K562 (cell line): ENCODE data around the gene GTPBP6. TPM values are rescaled to one million over a fixed set of nuclear protein-coding genes. Genes with fewer than 3 reads are reported as not detected.
"Not testable (repeated sequence)": the region's sequence is repeated elsewhere in the genome, so short reads cannot be mapped to it uniquely, and the experiment has no call there.

Experiments
- ATAC-seq: fragments of 200-7000 bp; cut with Tn5 transposase; 3 replicates; pipeline ENCODE4 v1.9.1; 2020; ENCODE audit warnings: moderate library complexity
- BruUV-seq: library from RNA; stranded (reverse); fragments of 400-500 nt; replicated peaks from 2 replicates; lab custom pipeline; 2021; lab: Mats Ljungman, UMichigan
- CTCF ChIA-PET: fragments of 300-600 bp; formaldehyde crosslinking; extraction: SDS; loops from one replicate; lab custom pipeline; 2021; ENCODE audit warnings: low intra/inter-chr PET ratio; lab: Yijun Ruan, JAX
- POLR2A ChIA-PET: fragments of 300-600, 350-650 bp; sonication (Branson Sonifier 250); formaldehyde crosslinking; extraction: SDS; loops from one replicate; lab custom pipeline; 2021; ENCODE audit warnings: antibody characterized with exemption, inconsistent platforms; lab: Yijun Ruan, JAX
- DNase-seq, 4 experiments: peaks; one replicate each; pipeline versions ENCODE4 v3.0.0 to v3.0.0-alpha.2; 2011 to 2018; ENCODE audit warnings: low spot score in 3 of 4, mixed read lengths in 3 of 4; ENCODE audit errors: extremely low read depth in 1 of 4
- FAIRE-seq: peaks from 2 replicates; lab custom pipeline; 2011; peaks lifted over from hg19 to GRCh38; lab: Jason Lieb, UNC
- H2AFZ ChIP-seq: 2 replicates; pipeline ENCODE4 v1.6.0; 2011; ENCODE audit warnings: low read depth, low read length, control low read depth, inconsistent platforms
- H3K27ac ChIP-seq: fragments of 200-600 bp; 3 replicates; pipeline ENCODE4 v1.8.0; 2011; ENCODE audit warnings: low read depth, mild to moderate bottlenecking, control low read depth, inconsistent platforms, low read length, moderate library complexity, mixed read lengths; ENCODE audit errors: extremely low read depth
- H3K27me3 ChIP-seq, 2 experiments: fragments of 300-600 bp in 1 of 2; 2 replicates in 1 of 2; 3 replicates in 1 of 2; pipeline versions ENCODE4 v1.6.0 to v1.8.0; 2011; ENCODE audit warnings: inconsistent platforms in 2 of 2, low read length in 2 of 2, mild to moderate bottlenecking in 1 of 2, mixed read lengths in 1 of 2, moderate library complexity in 1 of 2; ENCODE audit not compliant: control insufficient read depth in 2 of 2, insufficient read depth in 2 of 2
- H3K36me3 ChIP-seq: fragments of 300-600 bp; 3 replicates; pipeline ENCODE4 v1.8.0; 2011; ENCODE audit warnings: mild to moderate bottlenecking, low read length, inconsistent platforms; ENCODE audit not compliant: control insufficient read depth, insufficient read depth
- H3K4me1 ChIP-seq, 2 experiments: fragments of 200-600 bp in 1 of 2; replicated peaks in 1 of 2; 2 replicates in 1 of 2; 3 replicates in 1 of 2; pipeline versions ENCODE4 v1.5.1 to v1.8.0; 2011; ENCODE audit warnings: inconsistent platforms in 2 of 2, low read length in 2 of 2, mild to moderate bottlenecking in 1 of 2, mixed read lengths in 1 of 2, moderate library complexity in 1 of 2; ENCODE audit not compliant: control insufficient read depth in 2 of 2, insufficient read depth in 2 of 2
- H3K4me2 ChIP-seq: 2 replicates; pipeline ENCODE4 v1.6.1; 2011; ENCODE audit warnings: low read length, control low read depth, inconsistent platforms, mixed read lengths; ENCODE audit not compliant: insufficient read depth
- H3K4me3 ChIP-seq: fragments of 200-600 bp; sonication (generic), shearing (Covaris generic); 2 replicates; pipeline ENCODE4 v1.5.1; 2016; ENCODE audit warnings: control low read depth, inconsistent platforms
- H3K79me2 ChIP-seq: fragments of 200-600 bp; 3 replicates; pipeline ENCODE4 v1.8.0; 2011; ENCODE audit warnings: low read length, inconsistent platforms; ENCODE audit not compliant: control insufficient read depth, insufficient read depth
- H3K9ac ChIP-seq, 2 experiments: 2 replicates each; pipeline versions ENCODE4 v1.6.0 to v1.6.1; 2011; ENCODE audit warnings: low read depth in 2 of 2, low read length in 2 of 2, control low read depth in 1 of 2, inconsistent platforms in 1 of 2, mild to moderate bottlenecking in 1 of 2, mixed read lengths in 1 of 2; ENCODE audit not compliant: insufficient read depth in 1 of 2
- H3K9me1 ChIP-seq: one replicate; pipeline ENCODE4 v1.6.0; 2011; ENCODE audit warnings: inconsistent platforms, mild to moderate bottlenecking, low read length, moderate library complexity; ENCODE audit not compliant: control insufficient read depth, insufficient read depth
- H3K9me3 ChIP-seq: replicated peaks from 2 replicates; pipeline ENCODE4 v1.5.1; 2011; ENCODE audit warnings: low read depth, low read length, inconsistent platforms; ENCODE audit not compliant: control insufficient read depth, insufficient read depth
- H4K20me1 ChIP-seq: replicated peaks from 2 replicates; pipeline ENCODE4 v1.6.1; 2011; ENCODE audit warnings: low read length, inconsistent platforms, mixed read lengths; ENCODE audit not compliant: control insufficient read depth, insufficient read depth
- DACH1 ChIP-seq: fragments of 450-650 bp; IDR thresholded peaks from 2 replicates; pipeline ENCODE4 v1.6.1; 2018; ENCODE audit not compliant: partially characterized antibody
- DPF2 ChIP-seq: fragments of 450-650 bp; IDR thresholded peaks from 2 replicates; pipeline ENCODE4 v1.6.1; 2016
- GTF2B ChIP-seq: IDR thresholded peaks from 2 replicates; pipeline ENCODE4 v1.6.1; 2011; ENCODE audit not compliant: insufficient read length; ENCODE audit errors: extremely low read depth
- GTF2F1 ChIP-seq: IDR thresholded peaks from 2 replicates; pipeline ENCODE4 v1.6.1; 2011; ENCODE audit warnings: low read depth, low read length, improper control_type of control experiment
- MCM2 ChIP-seq: fragments of 450-650 bp; IDR thresholded peaks from 2 replicates; pipeline ENCODE4 v1.6.1; 2017; ENCODE audit warnings: low read depth, mild to moderate bottlenecking
- PKNOX1 ChIP-seq: fragments of 450-650 bp; IDR thresholded peaks from 2 replicates; pipeline ENCODE4 v1.6.1; 2016
- ZBTB8A ChIP-seq: fragments of 450-650 bp; IDR thresholded peaks from 2 replicates; pipeline ENCODE4 v1.6.1; 2018; ENCODE audit warnings: mild to moderate bottlenecking, moderate library complexity; ENCODE audit not compliant: partially characterized antibody
- ZNF609 ChIP-seq: sonication (generic); formaldehyde crosslinking; IDR thresholded peaks from 2 replicates; pipeline ENCODE4 v1.8.1; 2023; ENCODE audit warnings: missing genetic modification reagents, mild to moderate bottlenecking, borderline replicate concordance
- ZNF696 ChIP-seq: fragments of 250-450 bp; sonication (Bioruptor Pico); conservative IDR thresholded peaks from 2 replicates; pipeline ENCODE4 v1.4.0; 2020; ENCODE audit warnings: mild to moderate bottlenecking, moderate library complexity
- WGBS: fragments of 100-300 bp; shearing (Covaris generic); methylation state at CpG from one replicate; pipeline ENCODE4 v1.1.6; 2016; ENCODE audit warnings: low coverage, mixed read lengths; ENCODE audit not compliant: insufficient coverage; ENCODE audit errors: missing lambda C conversion rate; 5-methylcytosine and 5-hydroxymethylcytosine counted together
- in situ Hi-C: fragments of 300-500 bp; cut with MboI; formaldehyde crosslinking; loops from 4 replicates; pipeline ENCODE4 v1.15.0; 2018; ENCODE audit warnings: inconsistent platforms, mixed read lengths
- intact Hi-C: fragments of 100-400 bp; cut with micrococcal nuclease; formaldehyde crosslinking; loops from 2 replicates; pipeline ENCODE4 v1.14.2; 2022
- polyA plus RNA-seq, 8 experiments: library from polyadenylated mRNA; depleted of rRNA in 4 of 8; stranded (reverse) in 5 of 8; unstranded in 3 of 8; fragments of >200 nt; fragmentation: Nextera tagmentation in 2 of 8; fragmentation: Illumina TruSeq in 1 of 8; extraction: Ambion mirVana in 2 of 8; extraction: Trizol in 1 of 8; gene quantifications; 2 replicates each; pipeline versions ENCODE4 v1.2.1 to v1.2.3, GENCODE V29; 2011 to 2014; ENCODE audit warnings: inconsistent platforms in 1 of 8, missing spikeins in 1 of 8
- total RNA-seq, 7 experiments: library from RNA; depleted of rRNA in 6 of 7; stranded (reverse); fragments of >200 nt in 6 of 7; fragmentation: Illumina TruSeq in 2 of 7; extraction: Trizol in 2 of 7; gene quantifications; 2 replicates each; pipeline versions ENCODE4 v1.2.1 to v1.2.3, GENCODE V29; 2011 to 2021; ENCODE audit warnings: low replicate concordance in 1 of 7

GTPBP6 gene
- total and polyA plus RNA-seq, 9 of the 15 experiments (the other 6 are each of a cell fraction or from before 2014, with no cell fraction given) = 0.24 to 35.2 (median 8.0) TPM

GRCh38 chrX:351324-351641 lies 32.7 kb upstream of the GTPBP6 start:
- in situ Hi-C loops, H3K27ac ChIP-seq, H2AFZ ChIP-seq, H3K9ac ChIP-seq, H3K36me3 ChIP-seq, H3K9me3 ChIP-seq, H3K4me2 ChIP-seq, H3K9me1 ChIP-seq, ATAC-seq, H3K4me3 ChIP-seq, BruUV-seq, H4K20me1 ChIP-seq, FAIRE-seq, H3K79me2 ChIP-seq, H3K27me3 ChIP-seq, H3K4me1 ChIP-seq, POLR2A ChIA-PET, DNase-seq, intact Hi-C loops, CTCF ChIA-PET: not testable (repeated sequence)
- WGBS = 80% methylated on average over 7 of the region's 13 CpGs

GRCh38 chrX:350534-351323 lies 32.1 kb upstream of the GTPBP6 start:
- Histone ChIP-seq H3K79me2 (no peaks in the 10 kb centered on the region), H3K9me3 (no peaks in the 10 kb centered on the region), H3K27ac (no peak overlapping the region), H4K20me1 (no peaks in the 10 kb centered on the region), H3K4me1 (0 out of 5 replicates have a peak, but pooled peaks cover 0 to 4% of the 10 kb centered on the region in 2 experiments), H3K36me3 (no peaks in the 10 kb centered on the region), H3K27me3 (no peaks in the 10 kb centered on the region), H2AFZ (no peak overlapping the region), H3K4me2 (no peak overlapping the region), H3K4me3 (no peak overlapping the region), H3K9me1 (no peaks in the 10 kb centered on the region), H3K9ac (no peak overlapping the region)
- ATAC-seq (no peak), DNase-seq (no peak), FAIRE-seq (no peak)
- no TSS peak for BruUV-seq
- ChIA-PET POLR2A (no interaction called here), CTCF (no interaction called here)
- intact Hi-C loops (no loop called here), in situ Hi-C loops (no loop called here)
- 81% methylated on average over 24 of the region's 61 CpGs for WGBS
- TF ChIP-seq ZBTB8A = no peak
- no peak for TF ChIP-seq DACH1
- TF ChIP-seq GTF2B = no peak
- TF ChIP-seq GTF2F1 = no peak
- no peak for TF ChIP-seq PKNOX1
- TF ChIP-seq ZNF696 (CRISPR knock-in tag) = no peak
- no peak for TF ChIP-seq MCM2
- TF ChIP-seq DPF2 = no peak
- TF ChIP-seq ZNF609 (CRISPR knock-in tag) = no peak
